UCSD-AML1 (cell line): ENCODE results near the gene FBXL22.

Source experiments
- DNase-seq: peaks from one replicate; lab custom pipeline; 2025; ENCODE audit not compliant: unreplicated experiment; lab: John Stamatoyannopoulos, UW

FBXL22 gene

DNA sequence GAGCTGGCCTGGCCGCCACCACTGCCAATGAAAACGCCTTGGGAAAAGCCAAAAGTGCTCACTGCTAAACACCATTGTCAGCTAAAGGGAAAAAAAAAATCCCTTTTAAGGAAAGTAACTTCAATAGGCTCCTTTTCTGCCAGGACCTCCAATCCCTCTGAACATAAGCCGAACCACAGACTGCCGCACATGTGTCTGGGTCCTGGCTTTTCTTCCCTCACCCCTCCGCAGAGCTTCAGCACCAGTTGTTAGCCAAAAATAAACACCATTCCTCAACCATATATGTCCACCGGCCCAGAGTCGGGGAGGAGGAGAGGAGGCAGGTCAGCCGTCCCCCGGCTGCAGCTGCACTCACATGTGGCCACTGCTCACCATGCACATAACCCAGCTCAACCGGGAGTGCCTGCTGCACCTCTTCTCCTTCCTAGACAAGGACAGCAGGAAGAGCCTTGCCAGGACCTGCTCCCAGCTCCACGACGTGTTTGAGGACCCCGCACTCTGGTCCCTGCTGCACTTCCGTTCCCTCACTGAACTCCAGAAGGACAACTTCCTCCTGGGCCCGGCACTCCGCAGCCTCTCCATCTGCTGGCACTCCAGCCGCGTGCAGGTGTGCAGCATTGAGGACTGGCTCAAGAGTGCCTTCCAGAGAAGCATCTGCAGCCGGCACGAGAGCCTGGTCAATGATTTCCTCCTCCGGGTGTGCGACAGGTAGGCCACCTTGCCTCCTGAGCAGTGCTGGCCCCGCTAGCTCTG is at the start of gene FBXL22:
Gene FBXL22 (plus strand): TSS at position 350 of the 753 bp plus-strand sequence. CDS start 6 bp downstream, at position 356.
- DNase-seq, result no peak

DNA sequence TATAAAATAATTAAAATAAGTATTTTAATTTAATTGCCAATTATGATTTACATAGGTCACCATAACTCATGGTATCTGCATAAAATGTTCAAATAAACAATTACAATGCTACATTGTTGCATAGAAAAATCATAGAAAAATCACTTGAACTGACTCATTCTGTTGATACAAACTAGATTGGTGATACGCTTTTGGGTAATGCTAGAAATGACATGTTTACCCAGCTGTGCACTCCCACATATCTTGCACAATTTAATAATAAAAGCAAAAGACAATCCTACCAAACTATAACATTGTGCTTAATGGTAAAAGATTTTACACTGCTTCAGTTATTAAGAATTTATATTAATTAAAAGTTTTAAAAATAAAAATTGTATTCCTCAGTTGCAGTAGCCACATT is 45.8 kb upstream of the FBXL22 start:
- no peak for DNase-seq

- no peak for DNase-seq
These were observed 43.8 kb upstream of the FBXL22 start for GRCh38 chr15:63553388-63553791.

GRCh38 chr15:63554337-63554927 is 42.8 kb upstream of the FBXL22 start:
- DNase-seq, result no peak

- no peak for DNase-seq
These were observed 41.7 kb upstream of the FBXL22 start for GRCh38 chr15:63555507-63555906.

- no peak for DNase-seq
These were observed 40.9 kb upstream of the FBXL22 start for GRCh38 chr15:63556246-63556645.

DNA sequence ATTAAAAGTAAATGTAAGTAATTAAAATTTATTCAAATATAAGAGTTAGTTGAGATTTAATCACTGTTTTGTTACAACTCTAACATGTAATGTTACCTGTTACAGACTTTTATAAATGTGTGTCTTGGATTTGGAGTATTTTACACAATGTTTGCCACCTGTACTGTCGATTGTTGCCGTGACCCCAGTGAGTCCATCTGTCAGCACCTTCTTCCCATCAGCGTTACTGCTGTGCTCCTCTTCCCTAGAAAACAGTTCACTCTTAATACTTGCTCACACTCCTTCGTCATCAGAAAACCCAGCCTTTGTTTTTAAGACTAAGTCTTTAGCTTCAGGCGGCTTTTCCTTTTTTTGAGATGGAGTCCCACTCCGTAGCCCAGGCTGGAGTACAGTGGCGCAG is 40.5 kb upstream of the FBXL22 start:
- DNase-seq, result no peak

GRCh38 chr15:63559753-63560152 is 37.4 kb upstream of the FBXL22 start:
- DNase-seq, result no peak

DNA sequence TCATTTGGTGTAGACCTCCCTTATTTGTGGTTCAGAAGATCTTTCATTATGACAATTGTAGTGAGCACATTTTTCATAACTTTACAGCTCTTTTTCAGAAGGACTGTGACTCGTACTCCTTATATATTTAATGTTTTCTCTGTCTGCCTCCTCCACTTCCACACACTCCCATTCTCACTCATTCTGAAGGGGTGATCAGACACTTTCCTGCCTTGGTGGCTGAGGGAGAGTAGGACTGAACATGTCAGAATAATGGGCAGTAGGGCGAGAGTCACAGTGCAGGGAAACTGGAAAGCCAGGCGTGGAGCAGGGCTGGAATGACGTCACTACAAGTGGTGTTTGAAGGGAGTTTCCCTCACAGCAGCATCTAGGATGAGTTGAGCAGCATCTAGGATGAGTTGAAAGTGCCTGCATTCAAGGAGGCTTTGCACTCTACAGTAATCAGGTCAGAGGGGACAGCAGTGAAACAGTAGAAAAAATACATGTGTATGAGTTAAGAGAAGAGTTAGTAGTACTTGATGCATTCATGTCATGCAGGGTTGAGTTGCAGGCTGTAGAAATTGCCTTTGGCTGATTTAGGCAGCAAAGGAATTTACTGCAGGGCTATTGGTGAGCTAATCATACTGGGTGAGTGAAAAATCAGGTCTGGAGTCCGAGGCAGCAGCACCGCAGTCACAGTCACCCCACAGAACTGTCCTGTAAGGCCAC is 36.3 kb upstream of the FBXL22 start:
- no peak for DNase-seq

GRCh38 chr15:63564093-63564492 is 33.1 kb upstream of the FBXL22 start:
- no peak for DNase-seq

DNA sequence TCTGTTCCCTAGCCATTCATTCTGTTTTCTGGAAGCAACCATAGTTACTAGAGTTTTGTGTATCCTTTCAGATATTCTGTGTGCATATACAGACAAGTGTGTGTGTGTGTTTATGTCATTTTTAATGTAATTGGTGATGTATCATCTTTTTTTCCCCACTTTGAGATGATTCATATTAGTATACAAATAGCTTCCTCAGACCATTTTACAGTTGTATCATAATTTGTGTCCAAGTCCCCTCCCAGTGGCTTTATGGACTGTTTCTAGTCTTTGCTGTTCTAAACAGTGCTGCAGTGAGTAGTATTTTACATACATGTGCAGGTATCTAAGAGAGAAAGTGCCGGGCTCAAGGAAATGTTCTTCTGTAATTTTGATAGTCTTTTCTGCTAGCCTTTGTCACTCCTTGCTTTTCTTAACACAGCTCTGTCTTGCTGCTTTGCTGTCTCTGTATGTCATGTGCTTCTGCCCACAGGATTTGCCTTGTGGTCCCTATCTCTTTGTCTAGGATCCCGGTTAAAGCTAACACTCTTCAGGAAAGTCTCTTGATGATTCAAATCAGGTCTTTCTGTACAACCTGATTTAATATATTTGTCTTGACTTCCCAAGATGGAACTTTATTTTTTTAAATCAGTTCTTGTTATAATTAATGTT is 31.5 kb upstream of the FBXL22 start:
- DNase-seq, result no peak

- no peak for DNase-seq
These were observed 24.3 kb upstream of the FBXL22 start for GRCh38 chr15:63572749-63573464.

DNA sequence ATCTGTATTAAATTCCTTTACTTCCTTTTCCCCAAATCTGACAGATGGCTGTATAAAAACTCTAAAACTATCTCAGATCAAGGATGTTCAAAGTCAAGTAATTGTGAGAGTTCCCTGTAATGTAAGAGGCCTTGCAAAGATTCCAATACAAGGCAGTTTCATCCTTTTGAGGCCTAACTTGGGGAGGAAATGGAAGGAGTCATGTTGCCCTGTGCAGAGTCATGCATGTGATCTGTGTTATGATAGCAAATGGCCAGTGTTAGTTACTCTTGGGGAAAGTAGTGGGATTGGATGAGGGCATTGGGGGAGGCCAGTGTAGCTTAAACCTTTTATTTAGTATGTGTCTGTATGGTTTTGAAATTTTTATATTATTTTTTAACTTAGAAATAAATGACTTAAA is 23.7 kb upstream of the FBXL22 start:
- no peak for DNase-seq

DNA sequence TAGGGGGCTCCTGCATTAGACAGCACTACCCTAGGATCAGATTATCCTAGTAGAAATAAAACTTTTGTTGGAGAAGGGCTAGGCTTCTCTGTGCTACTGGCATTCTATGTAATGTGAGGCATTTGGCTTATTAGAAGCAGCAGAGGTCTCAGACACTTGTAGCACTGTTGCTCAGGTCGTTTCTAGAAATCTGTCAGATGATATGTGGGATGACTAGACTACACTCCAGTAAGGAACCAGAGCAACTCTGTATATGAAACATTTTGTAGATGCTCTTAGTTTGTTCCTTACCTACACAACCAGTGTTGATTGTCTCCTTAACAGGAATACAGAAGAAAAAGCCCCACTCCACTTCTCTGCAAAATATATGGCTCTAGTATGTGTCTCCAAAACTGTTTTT is 21.9 kb upstream of the FBXL22 start:
- DNase-seq, result no peak

DNA sequence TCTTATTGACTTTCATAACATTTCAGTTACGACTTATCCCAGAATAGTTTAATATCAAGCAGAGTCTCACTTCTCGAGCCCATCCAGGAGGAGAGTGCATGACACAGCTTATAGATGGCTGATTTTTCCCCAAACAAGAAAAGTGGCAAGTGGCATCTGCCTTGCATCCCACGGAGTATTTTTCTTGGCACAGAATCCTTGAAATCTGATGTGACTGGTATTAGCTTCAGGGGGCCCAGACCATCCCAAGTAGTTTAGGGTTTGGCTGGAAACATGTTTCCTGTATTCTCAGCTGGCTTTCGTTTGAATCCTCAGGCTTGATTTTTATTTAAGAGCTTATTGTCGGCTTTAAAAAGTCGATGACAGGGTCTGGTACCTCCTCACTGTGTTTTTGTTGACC is 20.7 kb upstream of the FBXL22 start:
- DNase-seq, result no peak

- DNase-seq, result no peak
These were observed 15.0 kb upstream of the FBXL22 start for GRCh38 chr15:63582179-63582578.

DNA sequence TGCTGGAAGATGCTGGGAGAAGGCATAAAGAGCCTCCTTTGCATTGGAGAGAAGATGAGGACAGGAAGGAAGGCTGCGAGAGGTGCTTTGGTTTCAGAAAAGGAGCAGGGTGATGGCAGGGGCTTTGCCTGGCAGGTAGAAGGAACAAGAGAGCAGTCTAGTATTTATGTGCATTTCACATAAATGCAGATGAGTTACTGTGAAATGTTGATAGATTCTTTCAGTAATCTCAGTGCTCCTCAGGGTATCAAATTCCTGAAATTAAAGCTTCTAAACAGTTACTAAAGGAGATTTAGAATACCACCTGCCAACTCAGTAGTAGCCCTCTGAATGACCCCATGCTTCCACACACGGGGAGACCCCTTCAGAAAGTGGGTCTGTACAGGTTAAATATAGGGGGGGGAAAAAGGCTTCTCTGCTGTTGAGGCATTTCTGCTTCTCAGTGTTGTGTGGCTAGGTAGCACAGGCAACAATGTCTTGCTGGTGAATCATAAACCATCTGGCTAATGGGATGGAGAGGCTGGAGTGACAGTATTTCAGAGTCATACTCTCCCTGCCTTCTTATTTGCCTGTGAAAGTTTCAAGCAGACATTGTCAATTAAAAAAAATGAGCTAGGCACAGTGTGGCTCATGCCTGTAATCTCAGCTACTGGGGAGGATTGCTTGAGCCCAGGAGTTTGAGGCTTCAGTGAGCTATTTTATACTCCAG is 14.3 kb upstream of the FBXL22 start:
- no peak for DNase-seq

GRCh38 chr15:63586790-63587189 is 10.4 kb upstream of the FBXL22 start:
- no peak for DNase-seq

- DNase-seq, result no peak
These were observed 9.7 kb upstream of the FBXL22 start for GRCh38 chr15:63587527-63587926.

DNA sequence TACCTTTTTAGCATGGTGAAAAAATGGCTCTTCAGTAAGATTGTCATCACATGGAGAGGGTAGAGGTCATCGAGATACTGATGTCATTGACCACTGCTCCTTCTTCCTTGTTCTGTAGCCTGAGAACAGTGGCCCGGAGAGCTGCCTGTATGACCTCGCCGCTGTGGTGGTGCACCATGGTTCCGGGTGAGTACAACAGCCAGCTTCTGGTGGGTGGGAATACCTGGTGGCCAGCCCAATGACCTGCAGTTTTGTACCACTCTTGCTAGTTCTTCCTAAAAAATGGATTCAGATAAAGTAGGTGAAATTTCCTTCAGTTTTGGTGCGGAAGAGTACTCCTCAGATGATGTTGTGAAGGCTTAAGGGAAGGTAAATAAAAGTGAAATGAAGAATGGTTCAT is 8.4 kb upstream of the FBXL22 start:
- DNase-seq, result no peak
